Renal cortex interstitium (tissue), 11 donors: ENCODE data around the gene ZYG11A. TPM values are rescaled to one million over a fixed set of nuclear protein-coding genes. Genes with fewer than 3 reads are reported as not detected.

Experiments
- DNase-seq, 11 donors: peaks; one replicate each; pipeline ENCODE4 v3.0.0-alpha.2; 2013; ENCODE audit warnings: low read depth in 9 of 11, low spot score in 4 of 11; ENCODE audit errors: extremely low read depth in 1 of 11
- polyA plus RNA-seq, 3 donors: library from polyadenylated mRNA; unstranded; fragments of 120-200 nt; gene quantifications; one replicate each; pipeline ENCODE4 v1.2.1, GENCODE V29; 2013; ENCODE audit not compliant: insufficient read length in 3 of 3

Gene ZYG11A
- polyA plus RNA-seq, 3 donors = 0.11 to 0.17 (median 0.14) TPM

DNA sequence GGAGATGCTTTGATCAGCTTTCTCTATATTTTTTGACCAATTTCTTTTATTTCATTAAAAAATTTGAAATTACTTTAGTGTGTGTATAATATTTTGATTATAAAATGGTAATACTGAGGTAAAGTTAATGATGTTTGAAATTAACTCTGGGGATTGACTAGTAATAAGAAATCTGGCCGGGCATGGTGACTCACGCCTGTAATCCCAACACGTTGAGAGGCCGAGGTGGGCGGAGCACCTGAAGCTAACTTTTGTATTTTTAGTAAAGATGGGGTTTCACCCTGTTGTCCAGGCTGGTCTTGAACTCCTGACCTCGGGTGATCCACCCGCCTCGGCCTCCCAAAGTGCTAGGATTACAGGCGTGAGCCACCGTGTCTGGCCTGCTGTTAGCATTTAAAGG, 102.0 kb downstream of the ZYG11A start:
- no peak for DNase-seq

Other genes starting within 250 kb of the ZYG11A start
- gene GPX7, start 240.4 kb upstream of the ZYG11A start, polyA plus RNA-seq = 10 to 100 TPM; 68.9 to 83.4 (median 75.5) TPM
- 1 to 10 TPM; 1.9 to 4.4 (median 2.1) TPM for gene SHISAL2A, start 209.6 kb upstream of the ZYG11A start, polyA plus RNA-seq
- gene COA7, start 144.4 kb upstream of the ZYG11A start, polyA plus RNA-seq = 10 to 100 TPM; 14.5 to 19.5 (median 15.9) TPM
- 10 to 100 TPM; 24.9 to 28.2 (median 25.5) TPM for gene ZYG11B, start 116.3 kb upstream of the ZYG11A start, polyA plus RNA-seq
- gene ECHDC2, start 79.0 kb downstream of the ZYG11A start, polyA plus RNA-seq = 100 to 1,000 TPM; 121 to 283 (median 136) TPM
- gene SCP2, start 84.5 kb downstream of the ZYG11A start, polyA plus RNA-seq = 100 to 1,000 TPM; 176 to 233 (median 193) TPM
- 1 to 10 TPM; 1.1 to 2.6 (median 2.6) TPM for gene PODN, start 219.5 kb downstream of the ZYG11A start, polyA plus RNA-seq